Neutrophil (primary cell): ENCODE measurements around the gene PIK3CD.

Experiments
- H3K27ac ChIP-seq: fragments of 200-600 bp; sonication (generic); 2 replicates; pipeline ENCODE4 v1.5.1; 2016; ENCODE audit warnings: mild to moderate bottlenecking, moderate library complexity
- H3K27me3 ChIP-seq: fragments of 200-600 bp; sonication (generic); 2 replicates; pipeline ENCODE4 v1.6.0; 2016; ENCODE audit warnings: mild to moderate bottlenecking
- H3K36me3 ChIP-seq: fragments of 200-600 bp; sonication (generic); 2 replicates; pipeline ENCODE4 v1.5.1; 2017
- H3K4me1 ChIP-seq, 2 experiments: fragments of 200-600 bp in 1 of 2; sonication (generic) in 1 of 2; 1 replicate in 1 of 2; 2 replicates in 1 of 2; pipeline versions ENCODE4 v1.5.1 to v1.6.1; 2013 to 2016; ENCODE audit warnings: low read depth in 1 of 2, low read length in 1 of 2, mild to moderate bottlenecking in 1 of 2, moderate library complexity in 1 of 2; ENCODE audit not compliant: control insufficient read depth in 1 of 2, insufficient read depth in 1 of 2
- H3K4me3 ChIP-seq, 2 experiments: fragments of 200-600 bp in 1 of 2; sonication (generic) in 1 of 2; 1 replicate in 1 of 2; 2 replicates in 1 of 2; pipeline ENCODE4 v1.5.1; 2013 to 2016; ENCODE audit warnings: low read depth in 1 of 2, low read length in 1 of 2, mild to moderate bottlenecking in 1 of 2, moderate library complexity in 1 of 2
- H3K9me3 ChIP-seq: fragments of 200-600 bp; sonication (generic); 2 replicates; pipeline ENCODE4 v1.5.1; 2016
- CTCF ChIP-seq: fragments of 200-600 bp; sonication (generic); IDR thresholded peaks from 2 replicates; pipeline ENCODE4 v1.5.1; 2016; ENCODE audit warnings: antibody characterized with exemption

The PIK3CD gene

DNA sequence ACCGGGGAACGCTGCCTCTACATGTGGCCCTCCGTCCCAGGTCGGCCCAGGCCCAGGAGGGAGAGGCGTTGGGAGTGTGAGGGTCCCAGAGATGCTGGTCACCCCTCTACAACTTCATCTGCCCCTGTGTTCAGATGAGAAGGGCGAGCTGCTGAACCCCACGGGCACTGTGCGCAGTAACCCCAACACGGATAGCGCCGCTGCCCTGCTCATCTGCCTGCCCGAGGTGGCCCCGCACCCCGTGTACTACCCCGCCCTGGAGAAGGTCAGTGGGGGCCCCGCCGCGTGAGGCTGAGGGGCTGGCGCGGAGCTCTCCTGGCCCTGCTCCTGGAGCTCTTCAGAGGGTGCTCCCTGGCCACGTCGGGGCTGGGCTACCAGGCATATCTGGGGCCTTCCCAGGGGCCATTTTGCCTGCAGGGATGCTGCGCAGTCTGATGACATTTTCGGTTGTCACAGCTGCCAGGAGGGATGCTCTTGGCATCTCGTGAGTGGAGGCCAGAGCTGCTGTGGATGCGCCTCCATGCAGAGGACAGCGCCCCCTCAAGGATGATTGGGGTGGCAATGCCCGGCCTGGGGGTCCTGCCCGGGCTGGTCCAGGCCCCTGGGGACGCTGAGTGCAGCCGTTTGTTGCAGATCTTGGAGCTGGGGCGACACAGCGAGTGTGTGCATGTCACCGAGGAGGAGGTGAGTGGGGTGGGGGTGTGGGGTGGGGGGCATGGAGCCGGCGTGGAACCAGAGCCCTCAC, 68.6 kb downstream of the PIK3CD start:
- Histone ChIP-seq H3K4me3 (no peak overlapping the region), H3K27me3 (no peaks in the 10 kb centered on the region), H3K27ac (no peak overlapping the region), H3K9me3 (peaks cover 19% of the 10 kb centered on the region), H3K4me1 (peaks cover 6 to 19% of the 10 kb centered on the region in 2 experiments), H3K36me3 (peaks cover 100% of the 10 kb centered on the region)
- TF ChIP-seq CTCF, result no peak

GRCh38 chr1:9720785-9721605, 69.5 kb downstream of the PIK3CD start:
- Histone ChIP-seq H3K4me3 (no peak overlapping the region), H3K27ac (peak overlapping the region; percentile 35), H3K9me3 (peaks cover 19% of the 10 kb centered on the region), H3K36me3 (peaks cover 100% of the 10 kb centered on the region), H3K27me3 (no peaks in the 10 kb centered on the region), H3K4me1 (peaks cover 6 to 19% of the 10 kb centered on the region in 2 experiments)
- no peak for TF ChIP-seq CTCF

GRCh38 chr1:9721606-9722377, 70.3 kb downstream of the PIK3CD start:
- H3K36me3 ChIP-seq, result peaks cover 100% of the 10 kb centered on the region
- H3K27ac ChIP-seq, result peak overlapping the region; percentile 35
- H3K27me3 ChIP-seq, result no peaks in the 10 kb centered on the region
- H3K4me1 ChIP-seq, result peaks cover 6 to 12% of the 10 kb centered on the region in 2 experiments
- peaks cover 19% of the 10 kb centered on the region for H3K9me3 ChIP-seq
- peak; percentile 53 for TF ChIP-seq CTCF
- no peak overlapping the region for H3K4me3 ChIP-seq

GRCh38 chr1:9722378-9722749, 70.8 kb downstream of the PIK3CD start:
- Histone ChIP-seq H3K9me3 (peaks cover 19% of the 10 kb centered on the region), H3K27ac (peak overlapping the region; percentile 35), H3K27me3 (no peaks in the 10 kb centered on the region), H3K4me1 (peaks cover 1 to 6% of the 10 kb centered on the region in 2 experiments), H3K4me3 (no peak overlapping the region), H3K36me3 (peaks cover 100% of the 10 kb centered on the region)
- TF ChIP-seq CTCF, result no peak

- no peak for TF ChIP-seq CTCF
- peaks cover 100% of the 10 kb centered on the region for H3K36me3 ChIP-seq
- H3K4me1 ChIP-seq, result no peaks in the 10 kb centered on the region
- peaks cover 19% of the 10 kb centered on the region for H3K9me3 ChIP-seq
- no peaks in the 10 kb centered on the region for H3K27me3 ChIP-seq
- no peak overlapping the region for H3K4me3 ChIP-seq
- peak overlapping the region; percentile 35 for H3K27ac ChIP-seq
Measured at GRCh38 chr1:9723068-9723805, 71.7 kb downstream of the PIK3CD start.
